Adrenal gland (tissue), 12 donors: Measurements from ENCODE around the gene SMCHD1. TPM values are rescaled to one million over a fixed set of nuclear protein-coding genes. Genes with fewer than 3 reads are reported as not detected.
"Not testable (repeated sequence)": the region's sequence is repeated elsewhere in the genome, so short reads cannot be mapped to it uniquely, and the experiment has no call there.

Experiments used
- DNase-seq, 7 donors: peaks; one replicate each; pipeline ENCODE4 v3.0.0-alpha.2; 2019 to 2020
- H3K27ac ChIP-seq, 5 donors: fragments of 200-600 bp; sonication (generic) in 4 of 5; 1 replicate in 3 of 5; 2 replicates in 2 of 5; pipeline versions ENCODE4 v1.5.1 to v1.8.0; 2016 to 2020; ENCODE audit warnings: mild to moderate bottlenecking in 1 of 5
- H3K27me3 ChIP-seq: fragments of 200-600 bp; 2 replicates; pipeline ENCODE4 v1.8.0; 2021
- H3K36me3 ChIP-seq, 2 donors: fragments of 200-600 bp; replicated peaks in 1 of 2; 1 replicate in 1 of 2; 2 replicates in 1 of 2; pipeline versions ENCODE4 v1.5.1 to v1.8.0; 2018 to 2022
- H3K4me1 ChIP-seq, 2 donors: fragments of 200-600 bp; replicated peaks in 1 of 2; 1 replicate in 1 of 2; 2 replicates in 1 of 2; pipeline versions ENCODE4 v1.5.1 to v1.8.0; 2018 to 2021
- H3K4me3 ChIP-seq, 4 donors: fragments of 200-600 bp; sonication (generic) in 3 of 4; one replicate each; pipeline ENCODE4 v1.5.1; 2016 to 2018
- H3K9me3 ChIP-seq, 3 donors: fragments of 200-600 bp; sonication (generic) in 1 of 3; replicated peaks in 1 of 3; 1 replicate in 2 of 3; 2 replicates in 1 of 3; pipeline versions ENCODE4 v1.5.1 to v1.8.0; 2016 to 2021
- CTCF ChIP-seq, 6 experiments: fragments of 450-650 bp in 4 of 6; fragments of 200-600 bp in 2 of 6; sonication (generic) in 1 of 6; IDR thresholded peaks; 1 replicate in 5 of 6; 2 replicates in 1 of 6; pipeline versions ENCODE4 v1.5.1 to v1.8.0; 2016 to 2021; ENCODE audit warnings: antibody characterized with exemption in 6 of 6, mild to moderate bottlenecking in 2 of 6, moderate library complexity in 1 of 6
- POLR2A ChIP-seq, 2 donors: fragments of 450-650 bp; IDR thresholded peaks; one replicate each; pipeline ENCODE4 v1.6.1; 2017; ENCODE audit warnings: antibody characterized with exemption in 2 of 2, mild to moderate bottlenecking in 2 of 2, moderate library complexity in 1 of 2
- WGBS, 4 donors: extraction: QIAGEN DNeasy Blood & Tissue Kit in 2 of 4; methylation state at CpG; one replicate each; pipeline versions ENCODE4 v1.1.5 to v1.1.7; 2013 to 2017; 5-methylcytosine and 5-hydroxymethylcytosine counted together
- intact Hi-C, 2 donors: fragments of 100-400 bp; cut with DNase I; formaldehyde crosslinking; loops; one replicate each; pipeline versions ENCODE4 v1.14.1 to v1.15.0; 2022 to 2023
- polyA plus RNA-seq, 3 donors: library from polyadenylated mRNA; stranded (reverse); fragments of 200-250 nt in 2 of 3; fragments of 350-450 nt in 1 of 3; fragmentation: Illumina TruSeq in 1 of 3; extraction: RNeasy Lipid Tissue Mini Kit (QIAGEN cat#74804) in 1 of 3; gene quantifications; one replicate each; pipeline ENCODE4 v1.2.3, GENCODE V29; 2013 to 2014
- total RNA-seq, 9 donors: library from RNA; depleted of rRNA in 4 of 9; stranded (reverse); fragments of >200 nt in 4 of 9; fragments of 120-200 nt in 1 of 9; fragmentation: NEBNext Ultra II Directional in 1 of 9; extraction: Animal tissue kit (Norgen Biotek cat#: 25700) in 1 of 9; gene quantifications; one replicate each; pipeline versions ENCODE4 v1.1.0 to v1.2.4, GENCODE V29; 2013 to 2023
- donor health status: healthy with polysubstance abuse.
- donor health status: Bipolar disorder and iron deficiency.
- donor health status: DM: yes; HTN: yes; CAD: no.
- donor health status: DM: no; HTN: no; CAD: no.
- donor health status: DM: no; HTN: no; CAD: no.
- donor health status: DM: yes; HTN: yes; CAD: no.

Gene SMCHD1
- total and polyA plus RNA-seq, 12 donors, result 5.3 to 77.1 (median 21.2) TPM

GRCh38 chr18:2655954-2656236 lies 369 bp downstream of the SMCHD1 start:
- no peaks in the 10 kb centered on the region for H3K27me3 ChIP-seq
- no peaks in the 10 kb centered on the region for H3K36me3 ChIP-seq
- intact Hi-C loops, result loop anchor here in 1 of 2 donors (10.0 kb wide), 1 partner anchor 81 kb away; the partner anchor contains the start of genes METTL4 and NDC80
- 0% methylated on average over 11 to 37 of the region's 37 CpGs for WGBS, 4 donors
- peak overlapping the region; percentile 94 to 98 (median 96) for H3K27ac ChIP-seq
- TF ChIP-seq POLR2A (IDR thresholded peaks at IDR 0.05), result no peak
- no peak for TF ChIP-seq CTCF (IDR thresholded peaks at IDR 0.05)
- DNase-seq, result no peak
- H3K4me1 ChIP-seq, result peaks cover 17 to 40% of the 10 kb centered on the region in 2 donors
- H3K9me3 ChIP-seq, result no peaks in the 10 kb centered on the region
- peak overlapping the region; percentile 67 to 99 (median 90) for H3K4me3 ChIP-seq

- Histone ChIP-seq H3K4me3 (peak overlapping the region; percentile 67 to 99 (median 90)), H3K9me3 (no peaks in the 10 kb centered on the region), H3K4me1 (peaks cover 17 to 40% of the 10 kb centered on the region in 2 donors), H3K36me3 (no peaks in the 10 kb centered on the region), H3K27ac (peak overlapping the region; percentile 94 to 98 (median 96)), H3K27me3 (no peaks in the 10 kb centered on the region)
- intact Hi-C loops, result loop anchor here in 1 of 2 donors (10.0 kb wide), 1 partner anchor 82 kb away; the partner anchor contains the start of genes METTL4 and NDC80
- peak; percentile 55 to 73 (median 67) for DNase-seq
- WGBS, 4 donors, result 0 to 1% (median 0%) methylated on average over 26 to 49 of the region's 49 CpGs
- TF ChIP-seq CTCF (IDR thresholded peaks at IDR 0.05) (no peak), POLR2A (IDR thresholded peaks at IDR 0.05) (no peak)
These were observed 883 bp downstream of the SMCHD1 start for GRCh38 chr18:2656237-2656980.

GRCh38 chr18:2656981-2657512 lies 1.5 kb downstream of the SMCHD1 start:
- Histone ChIP-seq H3K36me3 (no peaks in the 10 kb centered on the region), H3K27ac (peak overlapping the region in 4 of 5 donors; percentile 96 to 98 (median 96)), H3K27me3 (no peaks in the 10 kb centered on the region), H3K4me1 (peaks cover 17 to 40% of the 10 kb centered on the region in 2 donors), H3K4me3 (peak overlapping the region in 3 of 4 donors; percentile 87 to 99 (median 94)), H3K9me3 (no peaks in the 10 kb centered on the region)
- DNase-seq, result no peak
- intact Hi-C loops, result loop anchor here in 1 of 2 donors (10.0 kb wide), 1 partner anchor 82 kb away; the partner anchor contains the start of genes METTL4 and NDC80
- WGBS, 4 donors, result 6 to 14% (median 10%) methylated on average over 12 of the region's 12 CpGs
- TF ChIP-seq CTCF (IDR thresholded peaks at IDR 0.05) (no peak), POLR2A (IDR thresholded peaks at IDR 0.05) (no peak)

DNA sequence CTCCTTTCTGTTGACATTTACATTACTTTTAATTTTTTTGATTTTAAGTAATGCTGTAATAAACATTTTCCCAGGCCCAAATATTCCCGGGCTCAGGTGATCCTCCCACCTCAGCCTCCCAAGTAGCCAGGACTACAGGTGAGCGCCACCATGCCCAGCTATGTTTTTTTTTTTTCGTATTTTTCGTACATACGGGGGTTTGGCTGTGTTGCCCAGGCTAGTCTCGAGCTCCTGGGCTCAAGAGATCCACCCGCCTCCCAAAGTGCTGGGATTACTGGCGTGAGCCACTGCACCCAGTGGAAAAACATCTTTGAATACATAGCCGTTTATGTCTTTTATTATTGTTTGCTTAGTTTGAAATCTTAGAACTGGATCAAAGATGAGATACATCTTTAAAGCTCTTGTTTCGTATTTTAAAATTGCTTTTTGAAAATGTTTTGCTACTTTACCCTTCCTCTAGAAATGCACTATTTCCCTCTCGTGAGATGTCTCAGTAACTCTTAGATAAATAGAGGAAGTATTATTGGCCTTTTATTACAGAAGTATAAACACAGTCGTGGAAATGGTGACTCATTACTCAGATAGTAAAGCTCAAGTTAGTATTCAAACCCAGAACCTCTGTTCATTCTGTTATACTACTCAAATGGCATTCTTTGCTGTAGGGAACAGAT lies 2.4 kb downstream of the SMCHD1 start:
- 57 to 66% (median 60%) methylated on average over 12 of the region's 12 CpGs for WGBS, 4 donors
- peaks cover 17 to 43% of the 10 kb centered on the region in 2 donors for H3K4me1 ChIP-seq

DNA sequence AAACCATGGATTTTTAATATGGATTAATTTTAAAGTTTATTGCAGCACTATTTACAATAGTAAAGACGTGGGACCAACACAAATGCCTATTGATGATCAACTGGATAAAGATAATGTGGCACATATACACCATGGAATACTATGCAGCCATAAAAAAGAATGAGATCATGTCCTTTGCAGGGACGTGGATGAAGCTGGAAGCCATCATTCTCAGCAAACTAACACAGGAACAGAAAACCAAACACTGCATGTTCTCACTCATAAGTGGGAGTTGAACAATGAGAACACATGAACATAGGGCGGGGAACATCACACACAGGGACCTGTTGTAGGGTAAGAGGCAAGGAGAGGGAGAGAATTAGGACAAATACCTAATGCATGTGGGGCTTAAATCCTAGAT lies 5.3 kb downstream of the SMCHD1 start:
- H3K36me3 ChIP-seq, H3K9me3 ChIP-seq, H3K4me3 ChIP-seq, H3K27me3 ChIP-seq, DNase-seq, H3K27ac ChIP-seq, intact Hi-C loops: not testable (repeated sequence)
- H3K4me1 ChIP-seq, result peaks cover 17 to 34% of the 10 kb centered on the region in 2 donors
- WGBS, 4 donors, result 90 to 98% (median 95%) methylated on average over 3 of the region's 3 CpGs

More for the DNA sequence above, 2.4 kb downstream of the SMCHD1 start:
- Histone ChIP-seq H3K27ac (no peak overlapping the region), H3K9me3 (no peaks in the 10 kb centered on the region), H3K36me3 (no peaks in the 10 kb centered on the region), H3K27me3 (no peaks in the 10 kb centered on the region), H3K4me3 (peak overlapping the region in 1 of 4 donors; percentile 94)
- TF ChIP-seq CTCF (IDR thresholded peaks at IDR 0.05) (no peak), POLR2A (IDR thresholded peaks at IDR 0.05) (no peak)
- intact Hi-C loops, result loop anchor here in 1 of 2 donors (10.0 kb wide), 1 partner anchor 83 kb away; the partner anchor contains the start of genes METTL4 and NDC80
- DNase-seq, result no peak

- peaks cover 15 to 32% of the 10 kb centered on the region in 2 donors for H3K4me1 ChIP-seq
- H3K9me3 ChIP-seq, H3K27ac ChIP-seq, intact Hi-C loops, DNase-seq, H3K36me3 ChIP-seq, H3K27me3 ChIP-seq, H3K4me3 ChIP-seq: not testable (repeated sequence)
- WGBS, 4 donors, result 90 to 93% (median 91%) methylated on average over 7 of the region's 7 CpGs
These were observed 6.8 kb downstream of the SMCHD1 start for GRCh38 chr18:2662288-2662687.
